NB4 (cell line): Measurements from ENCODE around the gene PCDHA1.

Experiments used
- DNase-seq: peaks from one replicate; pipeline ENCODE4 v3.0.0; 2010; ENCODE audit warnings: low read depth
- H3K4me3 ChIP-seq: one replicate; pipeline ENCODE4 v1.5.1; 2011; ENCODE audit warnings: mild to moderate bottlenecking, low read depth, low read length, moderate library complexity
- MYC ChIP-seq: IDR thresholded peaks from 2 replicates; pipeline ENCODE4 v1.6.1; 2011; ENCODE audit warnings: low read depth, low read length
- POLR2A ChIP-seq: IDR thresholded peaks from 2 replicates; pipeline ENCODE4 v1.6.1; 2011; ENCODE audit warnings: mild to moderate bottlenecking; ENCODE audit not compliant: insufficient read length; ENCODE audit errors: extremely low read depth
- TF ChIP-seq, protein P1 (sequence below): IDR thresholded peaks from 2 replicates; pipeline ENCODE4 v1.6.1; 2011; ENCODE audit warnings: low read depth, low read length
- TF ChIP-seq, protein P2 (sequence below): IDR thresholded peaks from one replicate; pipeline ENCODE4 v1.5.1; 2012; ENCODE audit warnings: low read depth, low read length

The PCDHA1 gene

GRCh38 chr5:140964356-140964755 is 178.4 kb downstream of the PCDHA1 start:
- TF ChIP-seq, protein P1, sequence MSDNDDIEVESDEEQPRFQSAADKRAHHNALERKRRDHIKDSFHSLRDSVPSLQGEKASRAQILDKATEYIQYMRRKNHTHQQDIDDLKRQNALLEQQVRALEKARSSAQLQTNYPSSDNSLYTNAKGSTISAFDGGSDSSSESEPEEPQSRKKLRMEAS = no peak
- TF ChIP-seq MYC (no peak), POLR2A (no peak)
- TF ChIP-seq, protein P2, sequence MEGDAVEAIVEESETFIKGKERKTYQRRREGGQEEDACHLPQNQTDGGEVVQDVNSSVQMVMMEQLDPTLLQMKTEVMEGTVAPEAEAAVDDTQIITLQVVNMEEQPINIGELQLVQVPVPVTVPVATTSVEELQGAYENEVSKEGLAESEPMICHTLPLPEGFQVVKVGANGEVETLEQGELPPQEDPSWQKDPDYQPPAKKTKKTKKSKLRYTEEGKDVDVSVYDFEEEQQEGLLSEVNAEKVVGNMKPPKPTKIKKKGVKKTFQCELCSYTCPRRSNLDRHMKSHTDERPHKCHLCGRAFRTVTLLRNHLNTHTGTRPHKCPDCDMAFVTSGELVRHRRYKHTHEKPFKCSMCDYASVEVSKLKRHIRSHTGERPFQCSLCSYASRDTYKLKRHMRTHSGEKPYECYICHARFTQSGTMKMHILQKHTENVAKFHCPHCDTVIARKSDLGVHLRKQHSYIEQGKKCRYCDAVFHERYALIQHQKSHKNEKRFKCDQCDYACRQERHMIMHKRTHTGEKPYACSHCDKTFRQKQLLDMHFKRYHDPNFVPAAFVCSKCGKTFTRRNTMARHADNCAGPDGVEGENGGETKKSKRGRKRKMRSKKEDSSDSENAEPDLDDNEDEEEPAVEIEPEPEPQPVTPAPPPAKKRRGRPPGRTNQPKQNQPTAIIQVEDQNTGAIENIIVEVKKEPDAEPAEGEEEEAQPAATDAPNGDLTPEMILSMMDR = no peak
- H3K4me3 ChIP-seq = no peak overlapping the region
- no peak for DNase-seq

DNA sequence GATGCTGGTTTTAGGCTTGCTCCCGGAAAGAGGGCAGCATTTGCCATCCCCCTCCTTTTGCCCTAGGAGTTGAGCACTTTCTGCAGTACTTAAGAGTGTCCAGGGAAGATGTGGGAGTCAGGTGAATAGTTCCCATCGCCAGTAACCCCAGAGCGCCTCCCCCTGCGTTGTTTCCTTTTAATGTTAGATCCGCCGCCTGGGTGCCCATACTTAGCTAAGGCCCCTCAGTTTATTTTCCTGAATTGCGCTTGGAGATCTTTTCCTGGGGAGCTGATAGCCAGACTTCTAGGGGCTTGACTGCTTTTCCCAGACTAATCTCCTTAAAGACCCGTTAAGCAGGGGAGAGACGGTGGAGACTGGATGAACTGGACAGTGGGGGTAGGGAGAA is 180.0 kb downstream of the PCDHA1 start:
- no peak overlapping the region for H3K4me3 ChIP-seq
- no peak for DNase-seq
- TF ChIP-seq POLR2A (no peak), MYC (no peak)
- TF ChIP-seq, protein P2 = no peak
- TF ChIP-seq, protein P1 = no peak

DNA sequence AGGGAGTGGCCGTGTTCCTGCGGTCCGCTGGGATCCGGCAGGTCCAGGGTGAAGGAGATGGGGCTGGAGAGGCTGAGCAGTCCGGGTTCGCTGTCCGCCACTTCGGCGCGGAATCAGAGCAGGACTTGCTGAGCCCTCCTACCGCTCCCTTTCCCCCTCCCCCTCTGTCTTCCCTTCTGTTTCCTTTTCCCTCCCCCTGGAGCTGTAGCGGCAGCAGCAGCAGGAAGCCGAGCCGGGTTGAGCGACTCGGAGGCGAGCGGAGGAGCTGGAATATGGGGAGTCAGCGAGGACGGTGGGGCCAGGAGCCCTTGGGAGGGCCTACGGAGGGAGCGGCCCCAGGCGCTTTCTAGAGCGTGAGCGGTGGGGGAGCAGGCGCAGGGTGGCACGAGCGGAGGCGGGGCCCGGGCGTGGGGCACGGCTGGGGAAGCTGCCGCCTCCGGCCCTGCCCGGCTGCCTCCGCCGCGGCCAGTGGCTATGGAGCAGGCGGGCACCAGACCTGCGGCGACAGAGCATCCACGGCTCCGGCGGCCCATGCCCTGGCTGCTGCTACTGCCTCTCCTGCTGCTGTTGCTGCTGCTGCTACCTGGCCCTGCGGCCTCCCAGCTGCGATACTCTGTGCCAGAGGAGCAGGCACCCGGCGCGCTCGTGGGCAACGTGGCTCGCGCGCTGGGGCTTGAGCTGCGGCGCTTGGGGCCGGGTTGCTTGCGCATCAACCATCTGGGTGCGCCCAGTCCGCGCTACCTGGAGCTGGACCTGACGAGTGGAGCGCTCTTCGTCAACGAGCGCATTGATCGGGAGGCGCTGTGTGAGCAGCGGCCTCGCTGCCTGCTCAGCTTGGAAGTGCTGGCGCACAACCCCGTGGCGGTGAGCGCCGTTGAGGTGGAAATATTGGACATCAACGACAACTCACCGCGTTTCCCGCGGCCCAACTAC is 180.6 kb downstream of the PCDHA1 start, which contains the start of gene PCDHAC2:
Gene PCDHAC2, plus strand, starts transcription at position 184 of the 933 bp plus-strand sequence. Its CDS starts 291 bp downstream, at position 475.
- no peak within 1 kb of the TSS for H3K4me3 ChIP-seq
- no peak for TF ChIP-seq MYC
- TF ChIP-seq POLR2A = no peak
- TF ChIP-seq, protein P2 = no peak
- TF ChIP-seq, protein P1 = no peak
- no peak for DNase-seq

DNA sequence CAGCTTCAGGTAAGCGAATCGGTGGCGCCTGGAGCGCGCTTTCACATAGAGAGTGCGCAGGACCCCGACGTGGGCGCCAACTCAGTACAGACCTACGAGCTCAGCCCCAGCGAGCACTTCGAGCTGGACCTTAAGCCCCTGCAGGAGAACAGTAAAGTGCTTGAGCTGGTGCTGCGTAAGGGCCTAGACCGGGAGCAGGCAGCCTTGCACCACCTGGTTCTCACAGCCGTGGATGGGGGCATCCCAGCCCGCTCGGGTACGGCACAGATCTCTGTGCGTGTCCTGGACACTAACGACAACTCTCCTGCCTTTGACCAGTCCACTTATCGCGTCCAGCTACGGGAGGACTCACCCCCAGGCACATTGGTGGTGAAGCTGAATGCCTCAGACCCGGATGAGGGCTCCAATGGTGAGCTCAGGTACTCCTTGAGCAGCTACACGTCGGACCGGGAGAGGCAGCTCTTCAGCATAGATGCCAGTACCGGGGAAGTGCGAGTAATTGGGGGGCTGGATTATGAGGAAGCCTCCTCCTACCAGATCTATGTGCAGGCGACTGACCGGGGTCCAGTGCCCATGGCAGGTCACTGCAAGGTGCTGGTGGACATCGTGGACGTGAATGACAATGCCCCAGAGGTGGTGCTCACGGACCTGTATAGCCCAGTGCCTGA is 181.4 kb downstream of the PCDHA1 start:
- H3K4me3 ChIP-seq = no peak overlapping the region
- TF ChIP-seq, protein P1 = no peak
- TF ChIP-seq, protein P2 = no peak
- TF ChIP-seq POLR2A (no peak), MYC (no peak)
- DNase-seq = no peak

GRCh38 chr5:140969880-140970279 is 183.9 kb downstream of the PCDHA1 start:
- no peak for DNase-seq
- TF ChIP-seq MYC = no peak
- TF ChIP-seq POLR2A = no peak
- TF ChIP-seq, protein P1 = no peak
- TF ChIP-seq, protein P2 = no peak
- H3K4me3 ChIP-seq = no peak overlapping the region
